Suprapubic skin (tissue), 4 donors: ENCODE results near the gene SLX9.

Experiments used
- CTCF ChIP-seq, 2 donors: fragments of 200-600 bp in 1 of 2; fragments of 450-650 bp in 1 of 2; sonication (generic) in 1 of 2; IDR thresholded peaks; one replicate each; pipeline ENCODE4 v1.5.1; 2016 to 2019; ENCODE audit warnings: antibody characterized with exemption in 2 of 2, mild to moderate bottlenecking in 1 of 2, moderate library complexity in 1 of 2
- EP300 ChIP-seq: sonication (generic); formaldehyde crosslinking; IDR thresholded peaks from one replicate; pipeline ENCODE4 v1.6.1; 2017; ENCODE audit warnings: antibody characterized with exemption
- POLR2A ChIP-seq, 2 donors: fragments of 450-650 bp; IDR thresholded peaks; one replicate each; pipeline ENCODE4 v1.6.1; 2017; ENCODE audit warnings: antibody characterized with exemption in 2 of 2, mild to moderate bottlenecking in 2 of 2, moderate library complexity in 2 of 2
- POLR2AphosphoS5 ChIP-seq, 3 donors: sonication (generic); formaldehyde crosslinking; IDR thresholded peaks; one replicate each; pipeline ENCODE4 v1.6.1; 2017; ENCODE audit warnings: antibody characterized with exemption in 3 of 3

GRCh38 chr21:44899768-44900558 is 39.9 kb upstream of the SLX9 start:
- TF ChIP-seq CTCF (IDR thresholded peaks at IDR 0.05), result no peak
- TF ChIP-seq POLR2A (IDR thresholded peaks at IDR 0.05), result no peak
- TF ChIP-seq POLR2AphosphoS5 (IDR thresholded peaks at IDR 0.05), result no peak
- no peak for TF ChIP-seq EP300
